Osteoblast (primary cell): Measurements from ENCODE around the gene DLL4. TPM values are rescaled to one million over a fixed set of nuclear protein-coding genes. Genes with fewer than 3 reads are reported as not detected.
A peak's percentile ranks its signal among the peaks of the same experiment; 100 is the strongest.

ENCODE experiments used
- DNase-seq: peaks from one replicate; pipeline ENCODE4 v3.0.0; 2011; ENCODE audit warnings: low spot score, mixed read lengths; ENCODE audit not compliant: insufficient read length; ENCODE audit errors: missing footprints
- H2AFZ ChIP-seq: 2 replicates; pipeline ENCODE4 v1.6.0; 2011; ENCODE audit warnings: mild to moderate bottlenecking, low read length
- H3K27ac ChIP-seq: 2 replicates; pipeline ENCODE4 v1.5.1; 2011; ENCODE audit warnings: mild to moderate bottlenecking, low read depth, low read length, moderate library complexity
- H3K27me3 ChIP-seq: 2 replicates; pipeline ENCODE4 v1.6.0; 2012; ENCODE audit warnings: mild to moderate bottlenecking, control low read depth, inconsistent platforms, low read length, moderate library complexity; ENCODE audit not compliant: insufficient read depth
- H3K36me3 ChIP-seq: 2 replicates; pipeline ENCODE4 v1.5.1; 2011; ENCODE audit warnings: mild to moderate bottlenecking, low read length, control low read depth, moderate library complexity; ENCODE audit not compliant: insufficient read depth
- H3K4me1 ChIP-seq: 2 replicates; pipeline ENCODE4 v1.5.1; 2011; ENCODE audit warnings: mild to moderate bottlenecking, low read length, control low read depth, moderate library complexity; ENCODE audit not compliant: insufficient read depth
- H3K4me2 ChIP-seq: 2 replicates; pipeline ENCODE4 v1.6.0; 2011; ENCODE audit warnings: mild to moderate bottlenecking, low read length; ENCODE audit not compliant: insufficient read depth
- H3K4me3 ChIP-seq: fragments of 200-600 bp; sonication (generic); 3 replicates; pipeline ENCODE4 v1.5.1; 2012; ENCODE audit warnings: mild to moderate bottlenecking, low read length, inconsistent platforms; ENCODE audit not compliant: insufficient read depth
- H3K79me2 ChIP-seq: 2 replicates; pipeline ENCODE4 v1.6.0; 2012; ENCODE audit warnings: mild to moderate bottlenecking, low read length, control low read depth, inconsistent platforms; ENCODE audit not compliant: insufficient read depth
- H3K9me3 ChIP-seq: 2 replicates; pipeline ENCODE4 v1.5.1; 2011; ENCODE audit warnings: low read depth, low read length, control low read depth
- H4K20me1 ChIP-seq: 2 replicates; pipeline ENCODE4 v1.6.0; 2012; ENCODE audit warnings: mild to moderate bottlenecking, low read length, control low read depth; ENCODE audit not compliant: insufficient read depth
- CTCF ChIP-seq: IDR thresholded peaks from 2 replicates; pipeline ENCODE4 v1.5.1; 2011; ENCODE audit warnings: mild to moderate bottlenecking, low read depth, low read length, moderate library complexity; ENCODE audit errors: extremely low read depth
- total RNA-seq: library from RNA; depleted of rRNA; stranded (reverse); fragments of >200 nt; gene quantifications from 2 replicates; pipeline ENCODE4 v1.2.3, GENCODE V29; 2012

DLL4 gene
- total RNA-seq, 1 donor: not detected

- H4K20me1 ChIP-seq: no peaks in the 10 kb centered on the region
- H3K79me2 ChIP-seq: no peaks in the 10 kb centered on the region
- H3K36me3 ChIP-seq: no peaks in the 10 kb centered on the region
- no peak for DNase-seq
- no peaks in the 10 kb centered on the region for H3K9me3 ChIP-seq
- no peak for TF ChIP-seq CTCF
- no peak overlapping the region for H3K27ac ChIP-seq
- no peak overlapping the region for H3K4me3 ChIP-seq
- H3K4me1 ChIP-seq: no peaks in the 10 kb centered on the region
- no peaks in the 10 kb centered on the region for H3K27me3 ChIP-seq
- no peak overlapping the region for H2AFZ ChIP-seq
- H3K4me2 ChIP-seq: no peak overlapping the region
These were observed 10.9 kb upstream of the DLL4 start for GRCh38 chr15:40918146-40918798.

- H3K27ac ChIP-seq: no peak overlapping the region
- H3K4me3 ChIP-seq: no peak overlapping the region
- peak; percentile 66 for DNase-seq
- no peaks in the 10 kb centered on the region for H4K20me1 ChIP-seq
- H3K4me2 ChIP-seq: no peak overlapping the region
- H2AFZ ChIP-seq: no peak overlapping the region
- TF ChIP-seq CTCF: no peak
- no peaks in the 10 kb centered on the region for H3K27me3 ChIP-seq
- H3K36me3 ChIP-seq: no peaks in the 10 kb centered on the region
- no peaks in the 10 kb centered on the region for H3K79me2 ChIP-seq
- no peaks in the 10 kb centered on the region for H3K9me3 ChIP-seq
- H3K4me1 ChIP-seq: no peaks in the 10 kb centered on the region
These were observed 10.2 kb upstream of the DLL4 start for GRCh38 chr15:40918799-40919392.

GRCh38 chr15:40921949-40922607 is 7.1 kb upstream of the DLL4 start:
- DNase-seq: peak; percentile 57
- Histone ChIP-seq H3K27ac (no peak overlapping the region), H3K4me3 (no peak overlapping the region), H4K20me1 (no peaks in the 10 kb centered on the region), H2AFZ (no peak overlapping the region), H3K9me3 (no peaks in the 10 kb centered on the region), H3K36me3 (no peaks in the 10 kb centered on the region), H3K4me2 (no peak overlapping the region), H3K27me3 (peaks cover 22% of the 10 kb centered on the region), H3K79me2 (no peaks in the 10 kb centered on the region), H3K4me1 (no peaks in the 10 kb centered on the region)
- no peak for TF ChIP-seq CTCF

GRCh38 chr15:40922608-40923005 is 6.5 kb upstream of the DLL4 start:
- Histone ChIP-seq H3K9me3 (no peaks in the 10 kb centered on the region), H3K27me3 (peaks cover 28% of the 10 kb centered on the region), H2AFZ (no peak overlapping the region), H3K27ac (no peak overlapping the region), H3K4me3 (no peak overlapping the region), H4K20me1 (no peaks in the 10 kb centered on the region), H3K79me2 (no peaks in the 10 kb centered on the region), H3K4me2 (no peak overlapping the region), H3K36me3 (no peaks in the 10 kb centered on the region), H3K4me1 (no peaks in the 10 kb centered on the region)
- no peak for TF ChIP-seq CTCF
- DNase-seq: peak; percentile 54
